SH-SY5Y (cell line): ENCODE results near the gene AADACL4.

Experiments used
- GATA2 ChIP-seq: IDR thresholded peaks from 2 replicates; pipeline ENCODE4 v1.6.1; 2011; ENCODE audit warnings: mild to moderate bottlenecking, low read depth, low read length
- GATA3 ChIP-seq: IDR thresholded peaks from 2 replicates; pipeline ENCODE4 v1.6.1; 2011; ENCODE audit warnings: low read depth, mild to moderate bottlenecking, low read length, moderate library complexity

GRCh38 chr1:12656575-12656974 lies 12.7 kb downstream of the AADACL4 start:
- TF ChIP-seq GATA2 = no peak
- no peak for TF ChIP-seq GATA3
